IPS DF 19.7 (cell line): ENCODE results near the gene MYH6.
"Not testable (repeated sequence)": the region's sequence is repeated elsewhere in the genome, so short reads cannot be mapped to it uniquely, and the experiment has no call there.

Experiments
- DNase-seq: peaks from one replicate; pipeline ENCODE4 v3.0.0-alpha.2; 2013; ENCODE audit warnings: low read depth, low spot score

Gene MYH6

GRCh38 chr14:23407516-23408306, at the start of gene MYH6:
MYH6 (minus strand) TSS chr14:23408273; CDS start chr14:23407223, 1,050 bp downstream.
- no peak for DNase-seq

GRCh38 chr14:23456883-23457586, 49.0 kb upstream of the MYH6 start:
- not testable (repeated sequence) for DNase-seq

GRCh38 chr14:23454445-23454856, 46.4 kb upstream of the MYH6 start:
- no peak for DNase-seq

GRCh38 chr14:23452237-23452636, 44.2 kb upstream of the MYH6 start:
- no peak for DNase-seq

GRCh38 chr14:23450379-23450778, 42.3 kb upstream of the MYH6 start:
- no peak for DNase-seq

- no peak for DNase-seq
Observed at GRCh38 chr14:23449314-23449713, 41.2 kb upstream of the MYH6 start.

GRCh38 chr14:23447361-23448350, 39.6 kb upstream of the MYH6 start:
- DNase-seq = no peak

- no peak for DNase-seq
Observed at GRCh38 chr14:23446291-23446851, 38.3 kb upstream of the MYH6 start.

GRCh38 chr14:23445773-23446172, 37.7 kb upstream of the MYH6 start:
- no peak for DNase-seq

GRCh38 chr14:23444314-23444713, 36.2 kb upstream of the MYH6 start:
- no peak for DNase-seq

GRCh38 chr14:23443881-23444280, 35.8 kb upstream of the MYH6 start:
- DNase-seq = no peak

- DNase-seq = no peak
Observed at GRCh38 chr14:23443411-23443812, 35.3 kb upstream of the MYH6 start.

- DNase-seq = no peak
Observed at GRCh38 chr14:23442721-23443356, 34.8 kb upstream of the MYH6 start.

- DNase-seq = no peak
Observed at GRCh38 chr14:23441076-23441475, 33.0 kb upstream of the MYH6 start.

- no peak for DNase-seq
Observed at GRCh38 chr14:23439107-23439835, 31.2 kb upstream of the MYH6 start.

GRCh38 chr14:23438101-23438971, 30.3 kb upstream of the MYH6 start:
- DNase-seq = no peak

- no peak for DNase-seq
Observed at GRCh38 chr14:23437133-23438100, 29.3 kb upstream of the MYH6 start.
